ENCODE data around the gene NRARP.
A peak's percentile ranks its signal among the peaks of the same experiment; 100 is the strongest.

Gene NRARP

DNA sequence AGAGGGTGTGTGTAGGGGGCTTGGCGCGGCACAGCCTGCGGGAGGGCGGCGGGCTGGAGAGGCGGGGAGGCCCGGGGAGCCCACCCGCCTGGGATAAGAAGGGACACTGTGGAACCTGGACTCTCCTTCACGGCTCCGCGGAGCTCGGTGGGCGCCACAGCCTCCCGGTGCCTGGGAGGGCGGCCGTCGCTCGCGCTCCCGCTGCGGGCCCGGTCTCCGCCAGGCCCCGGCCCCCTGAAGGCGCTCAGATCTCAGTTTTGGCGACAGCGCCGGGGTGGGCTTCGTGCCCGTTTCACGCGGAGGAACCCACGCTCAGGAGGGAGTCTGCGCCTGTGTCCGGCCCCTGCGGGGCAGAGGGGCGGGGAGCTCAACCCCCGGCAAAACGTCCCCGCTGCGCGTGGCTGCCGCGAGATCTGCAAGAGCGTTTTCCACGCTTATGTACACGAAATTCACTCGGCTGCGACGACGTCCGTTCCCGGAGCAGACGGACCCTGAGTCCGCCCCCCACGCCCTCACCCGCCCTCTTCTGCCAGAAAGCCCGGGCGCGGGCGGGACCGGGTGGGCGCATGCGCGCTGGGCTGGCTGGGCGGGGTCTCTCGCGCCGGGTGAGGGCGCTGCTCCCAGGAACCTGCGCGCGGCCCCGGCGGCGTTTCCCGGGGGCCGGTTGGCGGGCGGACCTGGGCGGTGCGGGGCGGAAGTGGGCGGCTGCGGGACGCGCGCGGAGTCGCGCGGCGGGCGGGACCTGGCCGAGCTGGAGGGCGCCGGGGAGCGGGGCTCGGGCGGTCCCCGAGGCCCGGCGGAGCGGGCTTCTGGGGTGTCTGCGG is 47.2 kb downstream of the NRARP start, which contains the start of gene NELFB:
NELFB (plus strand) TSS at position 704 of the 824 bp plus-strand sequence.
- peaks cover 22% of the 10 kb centered on the region for H3K36me3 ChIP-seq (ENCODE audit: insufficient read depth, low read length)
- H3K4me2 ChIP-seq (ENCODE audit: low read length) = peak within 1 kb of the TSS; percentile 99
- H3K27me3 ChIP-seq (ENCODE audit: control insufficient read depth, insufficient read depth, low read length) = no peaks in the 10 kb centered on the region
- peaks cover 19% of the 10 kb centered on the region for H3K4me1 ChIP-seq (ENCODE audit: control insufficient read depth, insufficient read depth, low read length)
- peak within 1 kb of the TSS; percentile 89 for H3K4me3 ChIP-seq (ENCODE audit: low read length)
- peak within 1 kb of the TSS; percentile 96 for H3K9ac ChIP-seq (ENCODE audit: low read depth, low read length)
- H3K9me3 ChIP-seq (replicated peaks; ENCODE audit: low read length) = no peaks in the 10 kb centered on the region

DNA sequence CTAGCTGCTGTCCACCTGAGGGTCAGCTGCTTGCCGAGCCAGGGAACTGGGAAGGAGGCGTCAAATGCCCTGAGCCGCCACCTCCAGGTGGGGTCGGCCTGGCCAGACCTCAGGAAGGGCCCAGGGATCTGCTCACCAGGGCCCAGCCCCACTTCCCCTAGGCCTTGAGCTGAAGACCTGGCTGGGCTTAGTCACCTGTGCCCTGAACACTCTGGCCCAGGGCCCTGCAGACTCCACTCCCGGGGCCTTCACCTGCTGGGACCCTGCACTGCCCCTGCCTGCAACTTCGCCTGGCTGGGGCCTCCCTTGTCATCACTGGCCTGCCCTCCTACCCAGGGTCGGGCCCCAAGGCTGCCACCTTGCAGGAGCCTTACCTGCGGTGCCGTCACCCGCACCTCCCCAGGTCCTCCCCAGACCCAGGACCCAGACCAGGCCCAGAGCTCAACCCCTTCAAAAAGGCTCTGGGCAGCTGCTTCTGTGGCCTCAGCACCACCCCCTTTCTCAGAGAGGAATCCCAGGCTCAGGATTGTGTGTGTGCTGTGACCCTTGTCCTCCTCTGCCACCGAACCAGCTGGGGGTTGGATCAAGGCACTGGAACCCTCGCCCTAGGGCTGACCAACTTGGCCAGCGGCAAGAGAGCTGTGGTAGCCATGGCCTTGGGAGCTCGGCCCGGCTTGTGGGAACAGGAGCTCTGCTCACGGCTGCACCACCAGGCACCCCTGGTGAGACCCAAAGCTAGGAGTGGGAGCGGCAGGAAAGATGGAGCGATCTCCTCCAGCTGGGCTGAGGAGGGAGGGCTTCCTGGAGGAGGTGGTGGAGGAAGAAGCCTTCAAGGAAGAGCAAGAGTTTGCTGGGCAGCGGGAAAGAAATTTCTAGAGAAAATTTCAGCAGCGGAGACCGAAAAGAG is 48.1 kb downstream of the NRARP start:
- Histone ChIP-seq H3K4me1 (ENCODE audit: control insufficient read depth, insufficient read depth, low read length) (peaks cover 19% of the 10 kb centered on the region), H3K9ac (ENCODE audit: low read depth, low read length) (peak overlapping the region; percentile 96), H3K4me2 (ENCODE audit: low read length) (peak overlapping the region; percentile 99), H3K4me3 (ENCODE audit: low read length) (peak overlapping the region; percentile 89), H3K9me3 (replicated peaks; ENCODE audit: low read length) (no peaks in the 10 kb centered on the region), H3K27me3 (ENCODE audit: control insufficient read depth, insufficient read depth, low read length) (no peaks in the 10 kb centered on the region), H3K36me3 (ENCODE audit: insufficient read depth, low read length) (peaks cover 17% of the 10 kb centered on the region)

DNA sequence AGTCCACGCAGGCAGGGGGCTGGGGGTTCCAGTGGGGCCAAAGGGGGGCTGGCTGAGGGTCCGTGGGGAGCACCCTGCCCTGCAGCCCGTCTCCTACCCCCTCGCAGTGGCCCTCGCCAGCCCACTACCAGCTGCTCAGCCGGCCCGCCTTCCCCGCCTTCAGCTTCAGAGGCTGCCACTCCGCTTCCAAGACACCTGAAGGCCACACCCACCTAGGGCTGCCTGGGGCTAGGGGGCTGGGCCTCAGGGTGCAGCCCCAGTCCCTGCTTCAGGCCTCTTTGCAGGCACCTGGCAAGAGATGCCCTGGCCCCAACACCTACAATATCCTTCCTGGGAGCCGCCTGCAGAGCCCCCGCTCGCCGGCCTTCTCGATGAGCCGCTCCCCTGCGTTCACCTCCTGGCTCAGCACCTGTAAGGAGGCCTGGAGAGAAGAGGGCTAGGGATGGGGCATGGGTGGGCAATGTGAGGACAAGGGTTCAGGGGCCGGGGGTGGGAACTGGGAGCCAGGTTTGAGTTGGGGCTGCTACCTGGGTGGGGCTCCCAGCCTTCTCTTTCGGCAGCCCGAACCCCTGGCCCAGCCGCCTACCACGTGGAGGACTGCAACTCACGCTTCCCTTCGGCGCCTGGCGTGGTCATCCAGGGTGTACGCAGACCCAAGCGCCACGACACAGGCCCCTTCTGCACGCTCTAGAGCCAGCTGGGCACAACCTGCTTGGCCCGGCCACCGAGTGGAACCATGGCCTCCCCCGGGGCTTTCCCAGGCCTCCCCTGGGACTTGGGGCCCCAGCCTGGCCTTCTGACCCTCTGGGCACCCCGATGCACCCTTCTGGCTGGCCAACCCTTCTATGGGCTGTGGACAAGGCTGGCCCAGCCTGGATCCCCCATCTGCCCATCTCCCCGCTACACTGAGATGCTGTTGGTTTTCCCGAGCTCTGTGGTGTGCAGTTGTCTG is 49.2 kb downstream of the NRARP start:
- H3K27me3 ChIP-seq (ENCODE audit: control insufficient read depth, insufficient read depth, low read length) = no peaks in the 10 kb centered on the region
- H3K4me3 ChIP-seq (ENCODE audit: low read length) = no peak overlapping the region
- no peak overlapping the region for H3K9ac ChIP-seq (ENCODE audit: low read depth, low read length)
- no peaks in the 10 kb centered on the region for H3K9me3 ChIP-seq (replicated peaks; ENCODE audit: low read length)
- H3K4me1 ChIP-seq (ENCODE audit: control insufficient read depth, insufficient read depth, low read length) = peaks cover 19% of the 10 kb centered on the region
- peaks cover 9% of the 10 kb centered on the region for H3K36me3 ChIP-seq (ENCODE audit: insufficient read depth, low read length)
- no peak overlapping the region for H3K4me2 ChIP-seq (ENCODE audit: low read length)

DNA sequence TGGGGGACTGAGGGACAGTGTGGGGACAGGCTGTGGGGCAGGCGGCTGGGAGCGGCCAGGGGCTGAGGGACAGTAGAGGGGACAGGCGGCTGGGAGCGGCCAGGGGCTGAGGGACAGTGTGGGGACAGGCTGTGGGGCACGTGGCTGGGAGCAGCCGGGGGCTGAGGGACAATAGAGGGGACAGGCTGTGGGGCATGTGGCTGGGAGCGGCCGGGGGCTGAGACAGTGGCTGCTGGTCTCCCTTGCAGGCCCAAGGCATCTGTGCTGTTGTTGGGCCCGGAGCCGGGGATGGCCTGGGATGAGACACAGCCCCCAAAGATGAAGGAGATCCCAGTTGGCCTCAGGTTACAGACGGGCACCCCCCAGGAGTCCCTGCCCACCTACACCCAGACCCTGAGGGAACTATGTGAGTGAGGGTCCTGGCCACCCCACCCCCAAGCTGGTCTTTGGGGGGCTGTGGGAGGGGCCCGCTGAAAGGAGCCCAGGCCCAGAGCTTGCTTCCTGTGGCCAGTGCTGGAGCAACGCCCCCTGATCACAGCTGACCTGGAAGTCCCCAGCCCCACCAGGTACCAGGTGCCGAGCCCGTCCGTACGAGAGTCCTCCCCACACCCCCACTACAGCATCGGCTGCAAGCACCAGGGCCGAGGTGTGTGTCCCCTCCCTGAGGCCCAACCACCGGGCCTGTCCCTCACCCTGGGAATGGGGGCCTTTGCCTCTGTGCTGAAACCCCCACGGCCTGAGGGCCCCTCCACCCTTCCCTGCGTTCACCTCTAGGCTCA is 50.4 kb downstream of the NRARP start:
- H3K27me3 ChIP-seq (ENCODE audit: control insufficient read depth, insufficient read depth, low read length) = no peaks in the 10 kb centered on the region
- no peak overlapping the region for H3K4me3 ChIP-seq (ENCODE audit: low read length)
- no peaks in the 10 kb centered on the region for H3K9me3 ChIP-seq (replicated peaks; ENCODE audit: low read length)
- peaks cover 4% of the 10 kb centered on the region for H3K36me3 ChIP-seq (ENCODE audit: insufficient read depth, low read length)
- H3K4me2 ChIP-seq (ENCODE audit: low read length) = no peak overlapping the region
- no peak overlapping the region for H3K9ac ChIP-seq (ENCODE audit: low read depth, low read length)
- peaks cover 15% of the 10 kb centered on the region for H3K4me1 ChIP-seq (ENCODE audit: control insufficient read depth, insufficient read depth, low read length)

DNA sequence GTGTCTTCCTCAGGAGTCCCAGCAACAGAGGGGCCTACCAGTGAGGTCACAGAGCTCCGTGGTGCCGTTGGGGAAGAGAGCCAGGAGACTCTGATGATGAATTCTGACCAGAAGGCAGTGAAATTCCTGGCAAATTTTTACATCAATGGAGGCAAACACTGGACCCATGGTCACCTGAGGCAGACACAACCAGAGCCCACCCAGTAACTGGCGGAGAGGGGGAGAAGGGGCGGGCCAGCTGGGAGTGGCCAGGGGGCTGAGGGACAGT is 50.9 kb downstream of the NRARP start, which contains the start of gene STPG3:
STPG3 (plus strand) TSS at position 93 of the 268 bp plus-strand sequence; CDS start at position 94, 1 bp downstream.
- Histone ChIP-seq H3K36me3 (ENCODE audit: insufficient read depth, low read length) (no peaks in the 10 kb centered on the region), H3K4me3 (ENCODE audit: low read length) (no peak within 1 kb of the TSS), H3K4me2 (ENCODE audit: low read length) (no peak within 1 kb of the TSS), H3K27me3 (ENCODE audit: control insufficient read depth, insufficient read depth, low read length) (no peaks in the 10 kb centered on the region), H3K9ac (ENCODE audit: low read depth, low read length) (no peak within 1 kb of the TSS), H3K4me1 (ENCODE audit: control insufficient read depth, insufficient read depth, low read length) (peaks cover 10% of the 10 kb centered on the region), H3K9me3 (replicated peaks; ENCODE audit: low read length) (no peaks in the 10 kb centered on the region)

DNA sequence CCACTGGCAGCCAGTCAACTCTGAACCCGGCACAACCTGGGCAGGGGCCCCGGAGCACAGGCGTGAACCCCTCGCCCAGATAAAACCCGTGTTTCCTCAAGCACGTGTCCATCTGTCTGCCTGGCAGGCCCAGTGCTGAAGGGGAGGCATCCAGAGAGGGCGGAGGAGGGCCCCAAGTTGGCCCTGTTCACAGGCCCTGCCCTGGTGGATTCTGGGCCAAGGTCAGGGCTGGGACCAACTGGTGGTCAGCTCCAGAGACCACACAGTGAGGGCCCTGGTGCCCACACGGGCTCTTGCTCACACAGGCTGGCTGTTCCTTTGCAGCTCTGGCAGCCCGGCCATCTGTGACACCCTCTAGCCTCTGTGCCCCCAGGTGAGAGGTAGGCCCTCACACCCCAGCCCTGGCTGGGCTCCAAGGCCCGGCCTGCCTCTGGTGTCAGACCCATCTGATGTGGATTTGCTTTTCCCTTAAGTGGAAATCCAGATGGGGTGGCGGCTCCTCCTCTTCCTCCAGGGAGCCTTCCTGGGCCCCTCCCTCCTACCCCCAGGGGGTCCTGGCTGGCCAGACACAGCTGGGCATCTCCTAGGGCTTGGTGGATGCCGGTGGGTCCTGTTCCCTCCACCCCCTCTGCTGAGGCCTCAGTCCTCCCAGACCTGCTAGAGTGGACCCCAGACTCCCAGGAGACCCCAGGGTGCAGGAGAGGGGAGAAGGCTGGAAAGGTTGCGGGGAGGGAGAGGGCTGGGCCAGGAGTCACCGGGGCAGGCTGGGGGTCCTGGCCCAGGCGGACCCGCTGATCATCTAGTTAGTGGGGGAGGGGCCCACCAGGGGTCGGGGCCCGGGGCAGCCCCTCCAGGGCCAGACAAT is 51.5 kb downstream of the NRARP start:
- Histone ChIP-seq H3K9ac (ENCODE audit: low read depth, low read length) (no peak overlapping the region), H3K36me3 (ENCODE audit: insufficient read depth, low read length) (no peaks in the 10 kb centered on the region), H3K27me3 (ENCODE audit: control insufficient read depth, insufficient read depth, low read length) (no peaks in the 10 kb centered on the region), H3K4me2 (ENCODE audit: low read length) (no peak overlapping the region), H3K9me3 (replicated peaks; ENCODE audit: low read length) (no peaks in the 10 kb centered on the region), H3K4me3 (ENCODE audit: low read length) (no peak overlapping the region), H3K4me1 (ENCODE audit: control insufficient read depth, insufficient read depth, low read length) (peaks cover 8% of the 10 kb centered on the region)

Data from skeletal muscle satellite cell (primary cell).